Choroid plexus epithelial cell (primary cell): ENCODE measurements around the gene TMEM9.

ENCODE experiments used
- DNase-seq: peaks from one replicate; pipeline ENCODE4 v3.0.0-alpha.2; 2010; ENCODE audit warnings: low read depth
- H3K4me3 ChIP-seq: 2 replicates; pipeline ENCODE4 v1.5.1; 2011; ENCODE audit warnings: low read depth, mild to moderate bottlenecking, control low read depth, low read length, moderate library complexity
- TF ChIP-seq, protein P1 (sequence below): conservative IDR thresholded peaks from 2 replicates; pipeline ENCODE4 v1.5.1; 2011; ENCODE audit warnings: low read depth, mild to moderate bottlenecking, control low read depth, inconsistent platforms, low read length, moderate library complexity

The TMEM9 gene

DNA sequence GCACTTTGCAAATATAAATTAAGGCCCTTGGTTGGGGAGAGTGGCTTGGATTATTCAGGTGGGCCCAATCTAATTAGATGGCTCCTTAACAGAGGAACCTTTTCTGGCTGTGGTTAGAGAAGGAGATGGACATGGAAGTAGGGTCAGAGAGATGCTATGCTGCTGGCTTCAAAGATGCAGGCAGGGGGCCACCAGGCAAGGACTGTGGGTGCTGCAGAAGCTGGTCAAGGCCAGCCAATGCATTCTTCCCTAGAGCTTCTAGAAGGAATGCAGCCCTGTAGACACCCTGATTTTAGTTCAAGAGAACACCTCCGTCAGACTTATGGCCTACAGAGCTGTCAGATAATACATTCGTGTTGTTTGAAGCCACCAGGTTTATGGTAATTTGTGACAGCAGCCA lies 3.7 kb upstream of the TMEM9 start:
- DNase-seq, result no peak
- TF ChIP-seq, protein P1, sequence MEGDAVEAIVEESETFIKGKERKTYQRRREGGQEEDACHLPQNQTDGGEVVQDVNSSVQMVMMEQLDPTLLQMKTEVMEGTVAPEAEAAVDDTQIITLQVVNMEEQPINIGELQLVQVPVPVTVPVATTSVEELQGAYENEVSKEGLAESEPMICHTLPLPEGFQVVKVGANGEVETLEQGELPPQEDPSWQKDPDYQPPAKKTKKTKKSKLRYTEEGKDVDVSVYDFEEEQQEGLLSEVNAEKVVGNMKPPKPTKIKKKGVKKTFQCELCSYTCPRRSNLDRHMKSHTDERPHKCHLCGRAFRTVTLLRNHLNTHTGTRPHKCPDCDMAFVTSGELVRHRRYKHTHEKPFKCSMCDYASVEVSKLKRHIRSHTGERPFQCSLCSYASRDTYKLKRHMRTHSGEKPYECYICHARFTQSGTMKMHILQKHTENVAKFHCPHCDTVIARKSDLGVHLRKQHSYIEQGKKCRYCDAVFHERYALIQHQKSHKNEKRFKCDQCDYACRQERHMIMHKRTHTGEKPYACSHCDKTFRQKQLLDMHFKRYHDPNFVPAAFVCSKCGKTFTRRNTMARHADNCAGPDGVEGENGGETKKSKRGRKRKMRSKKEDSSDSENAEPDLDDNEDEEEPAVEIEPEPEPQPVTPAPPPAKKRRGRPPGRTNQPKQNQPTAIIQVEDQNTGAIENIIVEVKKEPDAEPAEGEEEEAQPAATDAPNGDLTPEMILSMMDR, result no peak
- H3K4me3 ChIP-seq, result no peak overlapping the region

DNA sequence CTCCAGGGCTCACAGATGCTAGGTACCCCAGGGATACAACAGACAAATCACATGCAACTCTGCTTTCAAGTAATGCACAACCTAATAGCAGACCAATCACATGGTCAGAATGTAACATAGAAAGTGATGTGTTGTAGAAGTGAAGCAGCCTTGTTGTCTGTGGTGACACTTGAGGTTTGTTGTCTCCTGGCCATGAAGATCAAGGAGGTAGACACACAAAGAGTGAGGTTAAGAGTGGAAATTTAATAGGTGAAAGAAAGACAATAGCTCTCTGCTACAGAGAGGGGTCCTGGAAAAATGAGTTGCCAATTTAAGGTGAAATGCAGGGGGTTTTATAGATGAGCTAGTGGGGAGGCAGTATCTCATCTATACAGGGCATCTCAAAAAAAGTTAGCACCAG lies 2.5 kb upstream of the TMEM9 start:
- H3K4me3 ChIP-seq, result no peak overlapping the region
- no peak for DNase-seq
- TF ChIP-seq, protein P1, result no peak

DNA sequence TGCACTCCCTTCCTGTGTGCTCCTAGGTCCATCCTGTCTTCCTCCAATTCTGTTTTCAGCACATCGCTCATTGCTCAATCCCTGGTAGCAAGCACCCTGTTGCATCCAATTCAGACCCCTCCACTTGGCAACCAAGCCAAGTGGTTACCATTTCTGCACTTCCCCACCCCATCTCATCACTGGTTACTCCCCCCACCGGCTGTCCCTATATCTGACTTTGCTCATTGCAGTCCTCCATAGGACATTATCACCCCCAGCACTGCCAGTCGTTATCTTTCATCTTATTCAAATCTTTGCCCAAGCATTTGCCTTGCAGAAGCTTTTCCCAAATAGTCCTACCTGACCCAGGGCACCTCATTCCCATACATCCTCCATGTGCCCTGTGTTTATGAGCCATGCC lies 2.1 kb upstream of the TMEM9 start:
- TF ChIP-seq, protein P1, result no peak
- no peak for DNase-seq
- no peak overlapping the region for H3K4me3 ChIP-seq

DNA sequence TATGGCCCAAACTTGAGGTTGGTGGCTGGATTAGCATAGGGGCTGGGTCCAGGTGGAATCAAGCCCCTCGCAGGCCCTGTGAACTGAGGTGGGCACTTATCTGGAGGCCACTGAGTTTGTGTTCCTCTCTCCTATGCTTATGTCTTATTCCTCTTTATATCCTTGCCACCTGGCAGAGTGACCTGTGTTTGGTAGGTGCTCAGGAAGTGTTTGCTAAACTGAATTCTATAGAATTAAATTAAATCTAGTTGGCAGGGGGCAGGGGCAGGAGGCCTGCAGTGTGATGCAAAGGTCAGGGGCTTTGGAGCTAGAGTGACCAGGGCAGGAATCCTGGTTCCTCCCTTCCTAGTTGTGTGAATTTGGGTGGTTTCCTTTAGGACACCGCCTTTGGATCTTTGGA lies 1.1 kb upstream of the TMEM9 start:
- TF ChIP-seq, protein P1, result no peak
- DNase-seq, result no peak
- no peak overlapping the region for H3K4me3 ChIP-seq

DNA sequence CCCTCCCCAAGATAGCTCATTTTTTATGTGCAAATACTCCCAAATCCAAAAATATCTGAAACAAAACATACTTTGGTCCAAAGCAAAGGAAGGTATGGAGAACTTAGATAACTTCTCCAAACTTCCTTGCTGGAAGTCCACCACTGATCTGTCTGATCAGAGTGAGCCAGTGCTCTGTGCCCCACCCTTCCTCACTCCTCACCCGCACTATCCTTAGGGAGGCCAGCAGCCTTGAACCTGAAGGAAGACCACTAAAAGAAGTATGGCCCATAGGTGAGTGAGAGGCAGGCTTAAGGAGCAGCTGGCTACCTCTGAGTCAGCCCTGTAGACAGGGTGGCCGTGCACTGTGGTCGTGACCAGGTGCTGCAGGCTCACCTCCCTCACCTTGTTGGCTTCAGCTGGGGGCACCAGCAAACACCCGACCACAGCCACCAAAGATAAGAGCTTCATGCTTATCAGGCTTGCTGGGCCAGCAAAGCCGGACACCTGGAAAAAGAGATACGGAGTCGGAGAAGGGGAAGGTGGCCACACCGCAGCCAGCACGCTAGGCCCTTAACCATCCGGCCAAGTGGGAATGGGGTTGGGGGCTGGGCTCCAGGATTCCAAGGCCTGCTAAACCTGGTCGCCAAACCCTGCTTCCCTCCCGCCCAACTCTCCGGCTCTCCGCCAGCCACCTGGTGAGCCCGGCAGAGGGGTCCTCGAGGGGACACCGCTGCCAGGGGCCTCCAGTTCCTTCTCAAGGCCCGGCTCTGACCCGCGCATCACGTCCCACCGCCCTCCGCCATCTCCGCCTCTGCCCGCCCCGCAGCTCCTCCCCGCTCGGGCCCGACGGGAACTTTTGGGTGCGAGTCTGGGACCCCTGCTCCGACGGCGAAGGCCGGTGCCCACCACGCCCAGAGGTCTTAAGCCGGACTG lies 543 bp downstream of the TMEM9 start:
- TF ChIP-seq, protein P1, result no peak
- peak overlapping the region; percentile 83 for H3K4me3 ChIP-seq
- DNase-seq, result no peak

DNA sequence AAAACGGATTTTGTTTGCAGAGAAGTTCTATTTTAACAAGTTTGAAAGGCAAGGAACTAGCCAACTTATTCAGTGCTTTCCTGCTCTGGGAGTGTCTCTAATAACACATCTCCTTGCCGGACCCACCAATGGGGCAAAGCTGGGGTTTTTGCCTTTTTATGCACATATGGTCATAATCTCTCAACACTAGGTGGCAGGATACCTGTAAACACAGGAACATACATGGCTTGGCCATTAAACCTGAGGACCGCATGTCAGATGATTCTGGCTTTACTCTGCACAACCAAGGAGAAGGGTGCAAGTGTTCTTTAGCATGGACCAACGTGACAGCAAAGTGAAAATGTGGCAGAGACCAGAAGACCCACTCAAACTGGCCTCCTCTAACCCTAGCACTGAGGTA lies 4.9 kb downstream of the TMEM9 start:
- TF ChIP-seq, protein P1, result peak; percentile 58
- peak; percentile 72 for DNase-seq
- H3K4me3 ChIP-seq, result no peak overlapping the region
